B cell (primary cell): ENCODE results near the gene GORASP1.

ENCODE experiments used
- CTCF ChIP-seq: fragments of 200-600 bp; IDR thresholded peaks from one replicate; pipeline ENCODE4 v1.8.0; 2022; ENCODE audit warnings: antibody characterized with exemption, mild to moderate bottlenecking
- EZH2 ChIP-seq: IDR thresholded peaks from 2 replicates; pipeline ENCODE4 v1.6.1; 2012; ENCODE audit warnings: borderline replicate concordance, low read depth, mild to moderate bottlenecking, moderate library complexity, low read length; ENCODE audit not compliant: insufficient read depth, poor library complexity, severe bottlenecking

GRCh38 chr3:39103324-39103693, 4.1 kb downstream of the GORASP1 start:
- TF ChIP-seq CTCF (no peak), EZH2 (no peak)
